HepG2 (cell line): ENCODE measurements around the gene MINDY3. TPM values are rescaled to one million over a fixed set of nuclear protein-coding genes. Genes with fewer than 3 reads are reported as not detected.

ENCODE experiments used
- ATAC-seq: fragments of 200-7000 bp; cut with Tn5 transposase; 3 replicates; pipeline ENCODE4 v1.9.1; 2020; ENCODE audit warnings: mild to moderate bottlenecking, moderate library complexity
- BruUV-seq: library from RNA; stranded (reverse); fragments of 400-500 nt; replicated peaks from 2 replicates; lab custom pipeline; 2021; lab: Mats Ljungman, UMichigan
- CTCF ChIA-PET: fragments of 300-600 bp; formaldehyde crosslinking; extraction: SDS; loops from one replicate; lab custom pipeline; 2021; ENCODE audit warnings: low total read pairs, inconsistent platforms, low intra/inter-chr PET ratio; lab: Yijun Ruan, JAX
- POLR2A ChIA-PET: fragments of 350-600 bp; sonication (Branson Sonifier 250); formaldehyde crosslinking; loops from one replicate; lab custom pipeline; 2020; ENCODE audit warnings: antibody characterized with exemption, inconsistent platforms; lab: Yijun Ruan, JAX
- DNase-seq: peaks from one replicate; pipeline ENCODE4 v3.0.0-alpha.2; 2015; ENCODE audit warnings: low spot score
- FAIRE-seq: peaks from 3 replicates; lab custom pipeline; 2011; peaks lifted over from hg19 to GRCh38; lab: Jason Lieb, UNC
- H2AFZ ChIP-seq: one replicate; pipeline ENCODE4 v1.6.1; 2011; ENCODE audit warnings: low read length, inconsistent platforms
- H3K27ac ChIP-seq: fragments of 300-600 bp; 3 replicates; pipeline ENCODE4 v1.8.0; 2011; ENCODE audit warnings: mixed run types, mild to moderate bottlenecking, mixed read lengths, low read length, inconsistent platforms; ENCODE audit not compliant: insufficient read depth; ENCODE audit errors: extremely low read length
- H3K27me3 ChIP-seq, 2 experiments: fragments of 200-600 bp in 1 of 2; 2 replicates in 1 of 2; 3 replicates in 1 of 2; pipeline versions ENCODE4 v1.6.0 to v1.8.0; 2011; ENCODE audit warnings: low read length in 2 of 2, mild to moderate bottlenecking in 2 of 2, moderate library complexity in 2 of 2, inconsistent platforms in 1 of 2; ENCODE audit not compliant: insufficient read depth in 2 of 2, control insufficient read depth in 1 of 2
- H3K36me3 ChIP-seq, 2 experiments: fragments of 200-600 bp in 1 of 2; replicated peaks in 1 of 2; 2 replicates in 1 of 2; 3 replicates in 1 of 2; pipeline versions ENCODE4 v1.5.1 to v1.8.0; 2011; ENCODE audit warnings: low read length in 2 of 2, inconsistent platforms in 1 of 2; ENCODE audit not compliant: insufficient read depth in 2 of 2, control insufficient read depth in 1 of 2
- H3K4me1 ChIP-seq: 2 replicates; pipeline ENCODE4 v1.5.1; 2012; ENCODE audit warnings: low read length, inconsistent platforms; ENCODE audit not compliant: insufficient read depth
- H3K4me2 ChIP-seq: 2 replicates; pipeline ENCODE4 v1.6.0; 2011; ENCODE audit warnings: low read depth, low read length, inconsistent platforms
- H3K4me3 ChIP-seq, 3 experiments: fragments of 200-600 bp in 1 of 3; sonication (generic), shearing (Covaris generic) in 1 of 3; replicated peaks in 1 of 3; 2 replicates each; pipeline ENCODE4 v1.5.1; 2011 to 2016; ENCODE audit warnings: low read length in 3 of 3, inconsistent platforms in 2 of 3, low read depth in 2 of 3, mild to moderate bottlenecking in 2 of 3, control low read depth in 1 of 3, mixed read lengths in 1 of 3; ENCODE audit not compliant: insufficient read depth in 1 of 3
- H3K79me2 ChIP-seq: one replicate; pipeline ENCODE4 v1.6.1; 2011; ENCODE audit warnings: low read length, inconsistent platforms; ENCODE audit not compliant: insufficient read depth
- H3K9ac ChIP-seq: 2 replicates; pipeline ENCODE4 v1.6.0; 2011; ENCODE audit warnings: mild to moderate bottlenecking, low read depth, low read length, inconsistent platforms; ENCODE audit not compliant: insufficient read depth
- H3K9me3 ChIP-seq: 2 replicates; pipeline ENCODE4 v1.5.1; 2012; ENCODE audit warnings: mild to moderate bottlenecking, low read length
- H4K20me1 ChIP-seq: 2 replicates; pipeline ENCODE4 v1.6.0; 2011; ENCODE audit warnings: inconsistent platforms, mild to moderate bottlenecking, low read length, moderate library complexity; ENCODE audit not compliant: insufficient read depth
- FOXA3 ChIP-seq: IDR thresholded peaks from 2 replicates; pipeline ENCODE4 v1.6.1; 2016; ENCODE audit warnings: missing genetic modification reagents, missing compliant biosample characterization
- IRX3 ChIP-seq: sonication (generic); formaldehyde crosslinking; IDR thresholded peaks from 2 replicates; pipeline ENCODE4 v1.8.1; 2023; ENCODE audit warnings: mild to moderate bottlenecking, low read depth, missing genetic modification reagents, borderline replicate concordance
- NFATC3 ChIP-seq: sonication (generic); formaldehyde crosslinking; IDR thresholded peaks from 2 replicates; pipeline ENCODE4 v1.5.1; 2020; ENCODE audit warnings: mild to moderate bottlenecking, missing genetic modification reagents
- NFKBIZ ChIP-seq: IDR thresholded peaks from 2 replicates; pipeline ENCODE4 v1.6.1; 2018; ENCODE audit warnings: missing genetic modification reagents, missing compliant biosample characterization
- SP140L ChIP-seq: sonication (generic); formaldehyde crosslinking; IDR thresholded peaks from 2 replicates; pipeline ENCODE4 v1.4.0; 2020; ENCODE audit warnings: missing genetic modification reagents, borderline replicate concordance
- ZNF615 ChIP-seq: sonication (generic); formaldehyde crosslinking; IDR thresholded peaks from 2 replicates; pipeline ENCODE4 v1.5.0; 2020; ENCODE audit warnings: mild to moderate bottlenecking, missing genetic modification reagents, borderline replicate concordance
- WGBS: methylation state at CpG from one replicate; pipeline ENCODE4 v1.1.6; 2017; ENCODE audit warnings: low lambda C conversion rate; 5-methylcytosine and 5-hydroxymethylcytosine counted together
- in situ Hi-C: cut with HindIII; loops from 2 replicates; pipeline ENCODE4 v1.10.0; 2017; ENCODE audit warnings: low pct_unique_long_range_greater_than_20kb; ENCODE audit not compliant: extremely low pct_ligation_motif_present
- intact Hi-C: fragments of 100-400 bp; cut with micrococcal nuclease; formaldehyde crosslinking; loops from one replicate; pipeline ENCODE4 v1.10.0; 2022; ENCODE audit not compliant: unreplicated experiment
- polyA plus RNA-seq, 8 experiments: library from polyadenylated mRNA; depleted of rRNA in 3 of 8; stranded (reverse) in 7 of 8; unstranded in 1 of 8; fragments of >200 nt; fragmentation: Illumina TruSeq in 4 of 8; extraction: Trizol in 4 of 8; gene quantifications; 2 replicates each; pipeline versions ENCODE4 v1.2.1 to v1.2.3, GENCODE V29; 2011 to 2016; ENCODE audit warnings: low read depth in 4 of 8, missing spikeins in 1 of 8, mixed read lengths in 1 of 8; ENCODE audit not compliant: insufficient read depth in 1 of 8
- total RNA-seq, 5 experiments: library from RNA; depleted of rRNA; stranded (reverse); fragments of >200 nt; fragmentation: Illumina TruSeq; extraction: Trizol; gene quantifications; 2 replicates each; pipeline ENCODE4 v1.2.3, GENCODE V29; 2016; ENCODE audit warnings: low read depth in 1 of 5
- TF ChIP-seq, protein P1 (sequence below): IDR thresholded peaks from 2 replicates; pipeline ENCODE4 v1.4.0; 2020; ENCODE audit warnings: mild to moderate bottlenecking, missing genetic modification reagents

The MINDY3 gene
- total and polyA plus RNA-seq, 2 of the 13 experiments (the other 11 are each of a cell fraction or from before 2014, with no cell fraction given) = 6.4 to 17.5 TPM

DNA sequence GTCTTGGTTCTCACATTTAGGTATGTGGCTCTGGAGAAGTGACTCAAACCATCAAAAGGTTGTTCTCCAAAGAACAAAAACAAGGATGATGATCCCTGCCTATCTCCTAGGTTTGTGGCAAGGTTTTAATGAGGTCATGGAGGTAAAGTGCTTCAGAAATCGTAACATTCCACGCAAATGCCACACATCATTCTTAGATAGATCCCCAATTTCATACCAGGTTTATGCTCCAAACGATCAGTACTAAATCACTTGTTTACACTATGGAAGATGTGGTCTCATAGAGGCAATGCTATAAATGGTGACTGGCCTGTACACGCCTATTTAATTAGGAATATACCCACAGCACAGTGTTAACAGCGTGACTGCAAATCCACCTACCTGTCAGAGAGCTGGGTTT, 66.6 kb downstream of the MINDY3 start:
- BruUV-seq = no TSS peak

More for the DNA sequence above, 66.6 kb downstream of the MINDY3 start:
- intact Hi-C loops (no loop called here), in situ Hi-C loops (no loop called here)
- Histone ChIP-seq H3K4me1 (no peaks in the 10 kb centered on the region; the same call in 1 of the 2 replicates), H3K27ac (no peak overlapping the region), H3K4me3 (no peak overlapping the region), H3K9me3 (no peaks in the 10 kb centered on the region), H3K79me2 (no peaks in the 10 kb centered on the region), H3K9ac (no peak overlapping the region), H3K27me3 (no peaks in the 10 kb centered on the region), H2AFZ (no peak overlapping the region), H3K4me2 (no peak overlapping the region)
- ChIA-PET POLR2A (no interaction called here), CTCF (no interaction called here)
- DNase-seq = no peak
- ATAC-seq = no peak
- WGBS = 86% methylated on average over 5 of the region's 5 CpGs
- FAIRE-seq = no peak
- TF ChIP-seq NFKBIZ (CRISPR knock-in tag) (no peak), IRX3 (CRISPR knock-in tag) (no peak), FOXA3 (CRISPR knock-in tag) (no peak), NFATC3 (CRISPR knock-in tag) (no peak), ZNF615 (CRISPR knock-in tag) (no peak), SP140L (no peak)
- TF ChIP-seq, protein P1, sequence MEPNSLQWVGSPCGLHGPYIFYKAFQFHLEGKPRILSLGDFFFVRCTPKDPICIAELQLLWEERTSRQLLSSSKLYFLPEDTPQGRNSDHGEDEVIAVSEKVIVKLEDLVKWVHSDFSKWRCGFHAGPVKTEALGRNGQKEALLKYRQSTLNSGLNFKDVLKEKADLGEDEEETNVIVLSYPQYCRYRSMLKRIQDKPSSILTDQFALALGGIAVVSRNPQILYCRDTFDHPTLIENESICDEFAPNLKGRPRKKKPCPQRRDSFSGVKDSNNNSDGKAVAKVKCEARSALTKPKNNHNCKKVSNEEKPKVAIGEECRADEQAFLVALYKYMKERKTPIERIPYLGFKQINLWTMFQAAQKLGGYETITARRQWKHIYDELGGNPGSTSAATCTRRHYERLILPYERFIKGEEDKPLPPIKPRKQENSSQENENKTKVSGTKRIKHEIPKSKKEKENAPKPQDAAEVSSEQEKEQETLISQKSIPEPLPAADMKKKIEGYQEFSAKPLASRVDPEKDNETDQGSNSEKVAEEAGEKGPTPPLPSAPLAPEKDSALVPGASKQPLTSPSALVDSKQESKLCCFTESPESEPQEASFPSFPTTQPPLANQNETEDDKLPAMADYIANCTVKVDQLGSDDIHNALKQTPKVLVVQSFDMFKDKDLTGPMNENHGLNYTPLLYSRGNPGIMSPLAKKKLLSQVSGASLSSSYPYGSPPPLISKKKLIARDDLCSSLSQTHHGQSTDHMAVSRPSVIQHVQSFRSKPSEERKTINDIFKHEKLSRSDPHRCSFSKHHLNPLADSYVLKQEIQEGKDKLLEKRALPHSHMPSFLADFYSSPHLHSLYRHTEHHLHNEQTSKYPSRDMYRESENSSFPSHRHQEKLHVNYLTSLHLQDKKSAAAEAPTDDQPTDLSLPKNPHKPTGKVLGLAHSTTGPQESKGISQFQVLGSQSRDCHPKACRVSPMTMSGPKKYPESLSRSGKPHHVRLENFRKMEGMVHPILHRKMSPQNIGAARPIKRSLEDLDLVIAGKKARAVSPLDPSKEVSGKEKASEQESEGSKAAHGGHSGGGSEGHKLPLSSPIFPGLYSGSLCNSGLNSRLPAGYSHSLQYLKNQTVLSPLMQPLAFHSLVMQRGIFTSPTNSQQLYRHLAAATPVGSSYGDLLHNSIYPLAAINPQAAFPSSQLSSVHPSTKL (CRISPR knock-in tag) = no peak
- TF ChIP-seq, all 625 proteins: peak for 0
- no peaks in the 10 kb centered on the region for H4K20me1 ChIP-seq
- peaks cover 0 to 2% of the 10 kb centered on the region in 2 experiments; a peak in 4 of 5 replicates for H3K36me3 ChIP-seq
